Endodermal cell (in vitro differentiated cells): ENCODE results near the gene TTC9C. TPM values are rescaled to one million over a fixed set of nuclear protein-coding genes. Genes with fewer than 3 reads are reported as not detected.
A peak's percentile ranks its signal among the peaks of the same experiment; 100 is the strongest.

Experiments used
- DNase-seq: peaks from one replicate; pipeline ENCODE4 v3.0.0-alpha.2; 2017
- H3K27ac ChIP-seq: 2 replicates; pipeline ENCODE4 v1.5.1; 2013; ENCODE audit warnings: mild to moderate bottlenecking, low read depth, low read length, moderate library complexity
- H3K27me3 ChIP-seq: 2 replicates; pipeline ENCODE4 v1.6.1; 2013; ENCODE audit warnings: mild to moderate bottlenecking, low read length, moderate library complexity; ENCODE audit not compliant: insufficient read depth, control insufficient read depth, poor library complexity, severe bottlenecking
- H3K36me3 ChIP-seq: 2 replicates; pipeline ENCODE4 v1.7.0; 2013; ENCODE audit warnings: mild to moderate bottlenecking, low read length, moderate library complexity; ENCODE audit not compliant: control insufficient read depth, insufficient read depth
- H3K4me1 ChIP-seq: one replicate; pipeline ENCODE4 v1.7.0; 2013; ENCODE audit warnings: low read length; ENCODE audit not compliant: control insufficient read depth, insufficient read depth
- H3K4me3 ChIP-seq: 2 replicates; pipeline ENCODE4 v1.5.1; 2013; ENCODE audit warnings: mild to moderate bottlenecking, low read length, moderate library complexity
- H3K9ac ChIP-seq: 2 replicates; pipeline ENCODE4 v1.6.1; 2013; ENCODE audit warnings: mild to moderate bottlenecking, low read length, moderate library complexity; ENCODE audit not compliant: poor library complexity, severe bottlenecking; ENCODE audit errors: extremely low read depth
- H3K9me3 ChIP-seq: 2 replicates; pipeline ENCODE4 v1.6.1; 2013; ENCODE audit warnings: mild to moderate bottlenecking, low read length, moderate library complexity; ENCODE audit not compliant: control insufficient read depth
- H3K27ac Mint-ChIP-seq: 2 replicates; pipeline ENCODE4 v1.8.0; 2020; ENCODE audit warnings: mixed read lengths
- H3K27me3 Mint-ChIP-seq: 2 replicates; pipeline ENCODE4 v1.8.0; 2021; ENCODE audit warnings: mild to moderate bottlenecking, mixed read lengths; ENCODE audit not compliant: insufficient read depth
- H3K36me3 Mint-ChIP-seq: 2 replicates; pipeline ENCODE4 v1.8.0; 2020; ENCODE audit warnings: low read depth, mixed read lengths
- H3K4me1 Mint-ChIP-seq: 2 replicates; pipeline ENCODE4 v1.8.0; 2020; ENCODE audit warnings: mixed read lengths
- H3K4me3 Mint-ChIP-seq: 2 replicates; pipeline ENCODE4 v1.8.0; 2020; ENCODE audit warnings: mild to moderate bottlenecking, moderate library complexity, mixed read lengths
- H3K9me3 Mint-ChIP-seq: 2 replicates; pipeline ENCODE4 v1.8.0; 2020; ENCODE audit warnings: mild to moderate bottlenecking, mixed read lengths
- CTCF ChIP-seq: fragments of 200-600 bp; sonication (generic); conservative IDR thresholded peaks from 2 replicates; pipeline ENCODE4 v1.5.0; 2021; ENCODE audit warnings: antibody characterized with exemption, mild to moderate bottlenecking
- WGBS, 2 experiments: methylation state at CpG; one replicate each; pipeline versions ENCODE4 v1.1.5 to v1.1.7; 2013; ENCODE audit warnings: missing lambda C conversion rate in 2 of 2, mixed read lengths in 1 of 2; ENCODE audit not compliant: insufficient coverage in 1 of 2, insufficient read length in 1 of 2; 5-methylcytosine and 5-hydroxymethylcytosine counted together
- total RNA-seq, 2 donors: library from RNA; stranded (reverse); fragmentation: NEBNext Ultra II Directional in 1 of 2; extraction: Animal tissue kit (Norgen Biotek cat#: 25700) in 1 of 2; gene quantifications; 2 replicates in 1 of 2; 3 replicates in 1 of 2; pipeline ENCODE4 v1.2.1, GENCODE V29; 2021

The TTC9C gene
- total RNA-seq, 2 donors from 2014 or later, result 40.0 to 55.4 TPM

DNA sequence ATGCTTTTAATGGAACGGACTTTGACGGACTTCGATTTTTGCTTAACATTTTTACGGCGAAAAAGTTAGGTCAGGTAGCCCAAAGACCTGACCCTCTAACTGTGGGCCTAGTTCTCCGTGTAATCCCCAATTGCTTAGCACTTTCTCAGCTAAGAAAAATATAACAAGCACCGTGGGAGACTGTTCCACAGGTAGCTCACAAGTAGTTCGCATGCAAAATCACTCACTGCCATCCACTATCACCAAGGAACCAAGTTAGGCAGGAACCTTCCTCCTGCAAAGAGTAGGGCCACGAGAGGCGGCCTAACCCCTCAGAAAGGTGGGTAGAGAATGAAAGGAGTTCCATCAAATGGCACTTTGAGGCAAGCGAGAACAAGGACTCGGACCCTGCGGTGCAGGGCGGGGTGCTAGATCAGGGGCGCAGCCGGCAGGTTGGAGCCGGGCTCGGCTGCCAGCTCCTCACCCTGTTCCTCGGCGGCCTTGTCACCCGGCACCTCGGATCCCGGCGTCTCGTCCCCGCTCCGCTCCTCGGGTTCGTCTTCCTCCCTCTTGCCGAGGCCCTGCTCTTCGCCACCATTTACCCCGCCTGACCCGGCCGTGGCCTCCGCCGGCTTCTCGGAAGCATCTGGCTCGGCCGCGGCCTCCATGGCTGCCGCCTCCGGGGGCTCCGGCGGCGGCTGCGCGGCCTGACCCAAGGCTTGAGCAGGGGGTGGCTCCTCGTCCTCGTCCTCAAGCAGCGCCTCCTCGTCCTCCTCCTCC, 2.0 kb upstream of the TTC9C start:
- peak; percentile 58 for DNase-seq
- H3K4me3 ChIP-seq, result peak overlapping the region; percentile 97
- no peaks in the 10 kb centered on the region for H3K9me3 Mint-ChIP-seq
- H3K9me3 ChIP-seq, result no peaks in the 10 kb centered on the region
- H3K4me1 ChIP-seq, result no peaks in the 10 kb centered on the region
- peak overlapping the region; percentile 69 for H3K27ac Mint-ChIP-seq
- WGBS, 2 experiments, result 0 to 1% methylated on average over 34 to 51 of the region's 51 CpGs
- H3K27me3 Mint-ChIP-seq, result no peaks in the 10 kb centered on the region
- peaks cover 42% of the 10 kb centered on the region for H3K36me3 ChIP-seq
- peak overlapping the region; percentile 96 for H3K4me3 Mint-ChIP-seq
- H3K9ac ChIP-seq, result peak overlapping the region; percentile 78
- peaks cover 22% of the 10 kb centered on the region for H3K4me1 Mint-ChIP-seq
- TF ChIP-seq CTCF, result no peak
- H3K36me3 Mint-ChIP-seq, result peaks cover 48% of the 10 kb centered on the region
- H3K27me3 ChIP-seq, result no peaks in the 10 kb centered on the region
- peak overlapping the region; percentile 93 for H3K27ac ChIP-seq

DNA sequence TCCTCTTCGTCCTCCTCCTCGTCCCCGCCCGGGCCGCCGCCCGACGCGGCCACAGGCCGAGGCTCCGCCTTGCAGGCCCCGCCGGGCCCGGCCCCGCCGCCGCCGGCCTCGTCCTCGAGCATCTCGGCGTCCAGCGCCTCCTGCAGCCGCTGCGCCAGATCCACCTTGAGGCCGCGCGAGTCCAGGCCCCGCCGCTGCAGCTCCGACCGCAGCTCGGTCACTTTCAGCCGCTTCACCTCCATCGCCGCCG, 1.4 kb upstream of the TTC9C start:
- Mint-ChIP-seq H3K27me3 (no peaks in the 10 kb centered on the region), H3K4me3 (peak overlapping the region; percentile 96), H3K4me1 (peaks cover 22% of the 10 kb centered on the region), H3K27ac (peak overlapping the region; percentile 99), H3K36me3 (peaks cover 45% of the 10 kb centered on the region), H3K9me3 (no peaks in the 10 kb centered on the region)
- H3K9ac ChIP-seq, result peak overlapping the region; percentile 78
- H3K36me3 ChIP-seq, result peaks cover 40% of the 10 kb centered on the region
- H3K9me3 ChIP-seq, result no peaks in the 10 kb centered on the region
- H3K27me3 ChIP-seq, result no peaks in the 10 kb centered on the region
- WGBS, 2 experiments, result 0% methylated on average over 37 of the region's 37 CpGs; no CpG with 5 or more reads in 1 of the 2 experiments
- H3K4me3 ChIP-seq, result peak overlapping the region; percentile 97
- no peak for DNase-seq
- H3K27ac ChIP-seq, result peak overlapping the region; percentile 93
- no peaks in the 10 kb centered on the region for H3K4me1 ChIP-seq
- no peak for TF ChIP-seq CTCF

DNA sequence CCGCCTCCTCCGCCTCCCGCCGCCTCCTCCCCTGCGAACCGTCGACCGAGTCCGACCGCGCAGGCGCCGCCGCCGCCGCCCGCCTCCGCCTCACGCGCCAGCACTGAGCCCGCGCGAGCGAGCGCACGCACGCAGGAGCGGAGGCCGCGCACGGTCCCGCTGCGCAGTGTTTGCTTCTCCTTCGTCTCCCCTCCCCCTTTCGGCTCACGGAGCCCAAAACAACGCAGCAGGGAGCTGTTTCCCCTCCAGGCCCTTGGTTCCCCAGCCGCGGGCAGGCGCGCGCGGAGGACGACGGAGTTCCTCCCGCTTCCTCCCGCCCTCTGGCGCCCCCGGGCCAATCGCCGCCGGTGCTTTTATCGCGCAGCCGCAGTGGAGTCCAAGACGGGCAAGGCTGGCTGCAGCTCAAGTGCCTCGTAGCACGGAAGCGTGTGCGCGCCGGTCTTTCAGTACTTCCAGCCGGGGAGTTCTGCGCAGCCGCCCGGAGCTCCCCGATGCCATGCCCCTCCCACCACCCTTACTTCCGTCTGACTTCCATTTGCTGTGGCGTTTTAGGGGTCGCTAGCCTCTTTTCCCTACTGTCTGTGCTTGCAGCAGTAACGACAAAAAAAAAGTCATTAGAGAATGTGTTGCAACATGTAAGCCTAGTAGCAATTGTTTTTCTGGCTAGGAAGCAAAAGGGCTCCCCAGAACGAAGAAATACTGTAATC, 968 bp upstream of the TTC9C start, which contains the start of gene HNRNPUL2:
Gene HNRNPUL2 (minus strand): TSS at position 293 of the 707 bp plus-strand sequence. CDS start 301 bp downstream, outside the sequence.
- Histone ChIP-seq H3K4me1 (no peaks in the 10 kb centered on the region), H3K27ac (peak within 1 kb of the TSS; percentile 97), H3K9ac (peak within 1 kb of the TSS; percentile 85), H3K4me3 (peak within 1 kb of the TSS; percentile 97), H3K27me3 (no peaks in the 10 kb centered on the region), H3K9me3 (no peaks in the 10 kb centered on the region), H3K36me3 (peaks cover 35% of the 10 kb centered on the region)
- 0% methylated on average over 7 to 72 of the region's 72 CpGs for WGBS, 2 experiments
- H3K4me3 Mint-ChIP-seq, result peak within 1 kb of the TSS; percentile 96
- peak; percentile 100 for DNase-seq
- no peaks in the 10 kb centered on the region for H3K9me3 Mint-ChIP-seq
- peaks cover 20% of the 10 kb centered on the region for H3K4me1 Mint-ChIP-seq
- H3K27me3 Mint-ChIP-seq, result no peaks in the 10 kb centered on the region
- TF ChIP-seq CTCF, result peak; percentile 21
- H3K27ac Mint-ChIP-seq, result peak within 1 kb of the TSS; percentile 99
- H3K36me3 Mint-ChIP-seq, result peaks cover 40% of the 10 kb centered on the region
